ENCODE data around the gene ACADVL.
"Not testable (repeated sequence)": the region's sequence is repeated elsewhere in the genome, so short reads cannot be mapped to it uniquely, and the experiment has no call there.

ACADVL gene

GRCh38 chr17:7242717-7243452 is 23.1 kb downstream of the ACADVL start:
- H3K9ac ChIP-seq (ENCODE audit: insufficient read length, low read depth), result peak overlapping the region; percentile 93
- TF ChIP-seq YY1 (IDR thresholded peaks at IDR 0.05; ENCODE audit: insufficient read depth, insufficient read length) (no peak), SUZ12 (IDR thresholded peaks at IDR 0.05; ENCODE audit: extremely low read depth, insufficient read depth, insufficient read length) (no peak), ZNF274 (IDR thresholded peaks at IDR 0.05; ENCODE audit: low read depth, low read length) (no peak)
- peaks cover 39% of the 10 kb centered on the region for H3K36me3 ChIP-seq (ENCODE audit: insufficient read depth, insufficient read length, low read length)
- H3K27me3 ChIP-seq (ENCODE audit: insufficient read depth, insufficient read length), result no peaks in the 10 kb centered on the region
- peaks cover 2% of the 10 kb centered on the region for H3K4me1 ChIP-seq (ENCODE audit: insufficient read depth, insufficient read length)
- H3K9me3 ChIP-seq (ENCODE audit: insufficient read depth, low read length), result no peaks in the 10 kb centered on the region
- DNase-seq (ENCODE audit: low read depth, low spot score), result peak; percentile 87
- peak overlapping the region; percentile 92 for H3K4me3 ChIP-seq (ENCODE audit: insufficient read length, low read depth)

- TF ChIP-seq YY1 (IDR thresholded peaks at IDR 0.05; ENCODE audit: insufficient read depth, insufficient read length) (no peak), ZNF274 (IDR thresholded peaks at IDR 0.05; ENCODE audit: low read depth, low read length) (no peak), SUZ12 (IDR thresholded peaks at IDR 0.05; ENCODE audit: extremely low read depth, insufficient read depth, insufficient read length) (no peak)
- Histone ChIP-seq H3K4me3 (ENCODE audit: insufficient read length, low read depth) (peak overlapping the region; percentile 92), H3K9ac (ENCODE audit: insufficient read length, low read depth) (peak overlapping the region; percentile 68), H3K36me3 (ENCODE audit: insufficient read depth, insufficient read length, low read length) (peaks cover 39% of the 10 kb centered on the region), H3K9me3 (ENCODE audit: insufficient read depth, low read length) (no peaks in the 10 kb centered on the region), H3K27me3 (ENCODE audit: insufficient read depth, insufficient read length) (no peaks in the 10 kb centered on the region), H3K4me1 (ENCODE audit: insufficient read depth, insufficient read length) (peaks cover 2% of the 10 kb centered on the region)
- no peak for DNase-seq (ENCODE audit: low read depth, low spot score)
Observed at GRCh38 chr17:7243453-7243729, 23.7 kb downstream of the ACADVL start.

- H3K4me3 ChIP-seq (ENCODE audit: insufficient read length, low read depth); H3K9ac ChIP-seq (ENCODE audit: insufficient read length, low read depth); H3K9me3 ChIP-seq (ENCODE audit: insufficient read depth, low read length); H3K27me3 ChIP-seq (ENCODE audit: insufficient read depth, insufficient read length); DNase-seq (ENCODE audit: low read depth, low spot score); H3K4me1 ChIP-seq (ENCODE audit: insufficient read depth, insufficient read length): not testable (repeated sequence)
- peaks cover 39% of the 10 kb centered on the region for H3K36me3 ChIP-seq (ENCODE audit: insufficient read depth, insufficient read length, low read length)
Observed at GRCh38 chr17:7243838-7244237, 24.1 kb downstream of the ACADVL start.

- no peak for DNase-seq (ENCODE audit: low read depth, low spot score)
- Histone ChIP-seq H3K9ac (ENCODE audit: insufficient read length, low read depth) (no peak overlapping the region), H3K36me3 (ENCODE audit: insufficient read depth, insufficient read length, low read length) (peaks cover 32% of the 10 kb centered on the region)
Observed at GRCh38 chr17:7246779-7247178, 27.0 kb downstream of the ACADVL start.

GRCh38 chr17:7248796-7249195 is 29.1 kb downstream of the ACADVL start:
- H3K4me1 ChIP-seq (ENCODE audit: insufficient read depth, insufficient read length), result peaks cover 4% of the 10 kb centered on the region
- H3K9ac ChIP-seq (ENCODE audit: insufficient read length, low read depth), result no peak overlapping the region
- no peak for DNase-seq (ENCODE audit: low read depth, low spot score)
- H3K4me3 ChIP-seq (ENCODE audit: insufficient read length, low read depth), result no peak overlapping the region
- peaks cover 36% of the 10 kb centered on the region for H3K36me3 ChIP-seq (ENCODE audit: insufficient read depth, insufficient read length, low read length)
- no peaks in the 10 kb centered on the region for H3K27me3 ChIP-seq (ENCODE audit: insufficient read depth, insufficient read length)
- no peaks in the 10 kb centered on the region for H3K9me3 ChIP-seq (ENCODE audit: insufficient read depth, low read length)
- TF ChIP-seq SUZ12 (IDR thresholded peaks at IDR 0.05; ENCODE audit: extremely low read depth, insufficient read depth, insufficient read length) (no peak), YY1 (IDR thresholded peaks at IDR 0.05; ENCODE audit: insufficient read depth, insufficient read length) (no peak), ZNF274 (IDR thresholded peaks at IDR 0.05; ENCODE audit: low read depth, low read length) (no peak)

More at GRCh38 chr17:7246779-7247178, 27.0 kb downstream of the ACADVL start:
- TF ChIP-seq ZNF274 (IDR thresholded peaks at IDR 0.05; ENCODE audit: low read depth, low read length) (no peak), SUZ12 (IDR thresholded peaks at IDR 0.05; ENCODE audit: extremely low read depth, insufficient read depth, insufficient read length) (no peak), YY1 (IDR thresholded peaks at IDR 0.05; ENCODE audit: insufficient read depth, insufficient read length) (no peak)
- peaks cover 4% of the 10 kb centered on the region for H3K4me1 ChIP-seq (ENCODE audit: insufficient read depth, insufficient read length)
- H3K4me3 ChIP-seq (ENCODE audit: insufficient read length, low read depth), result no peak overlapping the region
- no peaks in the 10 kb centered on the region for H3K27me3 ChIP-seq (ENCODE audit: insufficient read depth, insufficient read length)
- no peaks in the 10 kb centered on the region for H3K9me3 ChIP-seq (ENCODE audit: insufficient read depth, low read length)

- no peak overlapping the region for H3K4me3 ChIP-seq (ENCODE audit: insufficient read length, low read depth)
- H3K9me3 ChIP-seq (ENCODE audit: insufficient read depth, low read length), result no peaks in the 10 kb centered on the region
- H3K4me1 ChIP-seq (ENCODE audit: insufficient read depth, insufficient read length), result peaks cover 4% of the 10 kb centered on the region
- no peak overlapping the region for H3K9ac ChIP-seq (ENCODE audit: insufficient read length, low read depth)
- H3K36me3 ChIP-seq (ENCODE audit: insufficient read depth, insufficient read length, low read length), result peaks cover 35% of the 10 kb centered on the region
- H3K27me3 ChIP-seq (ENCODE audit: insufficient read depth, insufficient read length), result no peaks in the 10 kb centered on the region
- TF ChIP-seq YY1 (IDR thresholded peaks at IDR 0.05; ENCODE audit: insufficient read depth, insufficient read length) (no peak), ZNF274 (IDR thresholded peaks at IDR 0.05; ENCODE audit: low read depth, low read length) (no peak), SUZ12 (IDR thresholded peaks at IDR 0.05; ENCODE audit: extremely low read depth, insufficient read depth, insufficient read length) (no peak)
- no peak for DNase-seq (ENCODE audit: low read depth, low spot score)
Observed at GRCh38 chr17:7249214-7249613, 29.5 kb downstream of the ACADVL start.

GRCh38 chr17:7249830-7250229 is 30.1 kb downstream of the ACADVL start:
- Histone ChIP-seq H3K36me3 (ENCODE audit: insufficient read depth, insufficient read length, low read length) (peaks cover 36% of the 10 kb centered on the region), H3K4me3 (ENCODE audit: insufficient read length, low read depth) (peak overlapping the region; percentile 72), H3K9ac (ENCODE audit: insufficient read length, low read depth) (peak overlapping the region; percentile 84), H3K4me1 (ENCODE audit: insufficient read depth, insufficient read length) (peaks cover 4% of the 10 kb centered on the region), H3K27me3 (ENCODE audit: insufficient read depth, insufficient read length) (no peaks in the 10 kb centered on the region), H3K9me3 (ENCODE audit: insufficient read depth, low read length) (no peaks in the 10 kb centered on the region)
- TF ChIP-seq ZNF274 (IDR thresholded peaks at IDR 0.05; ENCODE audit: low read depth, low read length), result no peak
- no peak for TF ChIP-seq SUZ12 (IDR thresholded peaks at IDR 0.05; ENCODE audit: extremely low read depth, insufficient read depth, insufficient read length)
- TF ChIP-seq YY1 (IDR thresholded peaks at IDR 0.05; ENCODE audit: insufficient read depth, insufficient read length), result no peak
- DNase-seq (ENCODE audit: low read depth, low spot score), result no peak

Measured in NT2/D1 (cell line).